GM12874 (cell line): Measurements from ENCODE around the gene RAP1GAP.

ENCODE experiments used
- CTCF ChIP-seq: IDR thresholded peaks from 2 replicates; pipeline ENCODE4 v1.5.1; 2011; ENCODE audit warnings: low read depth, mild to moderate bottlenecking, control low read depth, low read length, moderate library complexity; ENCODE audit not compliant: insufficient read depth

RAP1GAP gene

GRCh38 chr1:21599402-21599801 is 69.8 kb downstream of the RAP1GAP start:
- no peak for TF ChIP-seq CTCF

GRCh38 chr1:21598904-21599303 is 70.3 kb downstream of the RAP1GAP start:
- no peak for TF ChIP-seq CTCF

- TF ChIP-seq CTCF = no peak
Observed at GRCh38 chr1:21598417-21598816, 70.7 kb downstream of the RAP1GAP start.

GRCh38 chr1:21597753-21598152 is 71.4 kb downstream of the RAP1GAP start:
- no peak for TF ChIP-seq CTCF

- no peak for TF ChIP-seq CTCF
Observed at GRCh38 chr1:21596628-21597027, 72.5 kb downstream of the RAP1GAP start.

- TF ChIP-seq CTCF = no peak
Observed at GRCh38 chr1:21596174-21596573, 73.0 kb downstream of the RAP1GAP start.

- peak; percentile 63 for TF ChIP-seq CTCF
Observed at GRCh38 chr1:21594935-21595897, 73.9 kb downstream of the RAP1GAP start.
